GM19438 (cell line): ENCODE measurements around the gene XIAP.
"Not testable (repeated sequence)": the region's sequence is repeated elsewhere in the genome, so short reads cannot be mapped to it uniquely, and the experiment has no call there.

Experiments
- ATAC-seq: cut with Tn5 transposase; IDR thresholded peaks from one replicate; pipeline ENCODE4 v1.9.1; 2021; ENCODE audit warnings: low read depth; ENCODE audit not compliant: unreplicated experiment

Gene XIAP

GRCh38 chrX:123859846-123860838 is at the start of gene XIAP:
XIAP (plus strand) TSS chrX:123860053; CDS start chrX:123885663, 25,610 bp downstream.
- peak; percentile 64 for ATAC-seq

GRCh38 chrX:123814343-123814742 is 45.5 kb upstream of the XIAP start:
- ATAC-seq, result no peak

GRCh38 chrX:123814934-123815394 is 44.9 kb upstream of the XIAP start:
- ATAC-seq, result not testable (repeated sequence)

- no peak for ATAC-seq
These were observed 42.5 kb upstream of the XIAP start for GRCh38 chrX:123817288-123817894.

DNA sequence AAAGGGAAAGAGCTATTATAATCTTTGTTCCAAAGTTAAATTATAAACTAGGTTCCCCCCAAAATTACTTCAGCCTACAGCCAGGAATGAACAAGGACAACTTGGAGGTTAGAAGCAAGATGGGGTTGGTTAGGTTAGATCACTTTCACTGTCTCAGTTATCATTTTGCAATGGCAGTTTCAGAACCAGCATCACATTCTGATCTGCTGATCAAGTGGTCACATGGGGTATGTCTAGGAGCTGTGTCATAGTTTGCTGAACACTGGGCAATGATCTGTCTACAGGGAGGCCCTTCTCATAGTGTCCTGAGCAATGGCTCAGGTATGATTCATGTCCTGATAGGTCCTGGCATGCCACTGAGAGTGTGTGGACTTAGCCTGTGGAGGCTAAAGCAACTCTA is 41.6 kb upstream of the XIAP start:
- ATAC-seq, result no peak

- ATAC-seq, result no peak
These were observed 36.9 kb upstream of the XIAP start for GRCh38 chrX:123822965-123823364.

GRCh38 chrX:123830309-123830708 is 29.5 kb upstream of the XIAP start:
- ATAC-seq, result peak; percentile 76

DNA sequence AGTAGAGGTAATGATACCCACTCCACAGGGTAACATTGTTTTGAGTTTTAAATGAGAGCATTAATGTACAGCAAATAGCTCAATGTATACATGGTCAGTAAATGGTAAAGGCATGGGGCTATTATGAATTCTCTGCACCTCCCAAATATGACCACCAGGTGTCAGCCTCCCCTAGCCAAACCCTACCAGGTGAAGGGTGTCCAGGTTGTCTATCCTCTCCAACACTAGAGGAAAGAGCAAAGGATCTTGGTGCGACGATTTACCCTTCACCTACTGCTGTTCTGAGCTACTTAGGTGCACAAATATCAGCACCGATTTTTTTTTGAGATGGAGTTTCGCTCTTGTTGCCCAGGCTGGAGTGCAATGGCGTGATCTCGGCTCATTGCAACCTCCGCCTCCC is 26.5 kb upstream of the XIAP start:
- ATAC-seq, result peak; percentile 62

DNA sequence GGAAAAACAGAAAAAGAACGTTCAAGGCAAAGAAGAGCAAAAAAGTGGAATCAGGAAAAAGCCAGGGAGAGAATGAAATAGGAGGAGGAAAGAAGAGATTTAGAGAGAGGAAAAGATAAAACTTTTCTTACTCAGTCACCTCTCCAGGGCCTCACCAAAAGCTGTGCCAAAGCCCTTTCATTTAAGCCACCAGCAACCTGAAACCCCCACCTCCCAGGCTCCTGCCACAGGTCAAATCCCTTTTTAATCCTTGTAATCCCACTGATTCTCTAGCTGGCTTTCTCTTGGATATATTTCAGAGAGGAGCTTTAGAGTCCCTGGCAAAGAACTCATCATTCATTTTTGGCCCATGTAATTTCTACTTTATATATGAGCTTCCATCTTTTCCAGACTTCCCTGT is 25.7 kb upstream of the XIAP start:
- no peak for ATAC-seq

DNA sequence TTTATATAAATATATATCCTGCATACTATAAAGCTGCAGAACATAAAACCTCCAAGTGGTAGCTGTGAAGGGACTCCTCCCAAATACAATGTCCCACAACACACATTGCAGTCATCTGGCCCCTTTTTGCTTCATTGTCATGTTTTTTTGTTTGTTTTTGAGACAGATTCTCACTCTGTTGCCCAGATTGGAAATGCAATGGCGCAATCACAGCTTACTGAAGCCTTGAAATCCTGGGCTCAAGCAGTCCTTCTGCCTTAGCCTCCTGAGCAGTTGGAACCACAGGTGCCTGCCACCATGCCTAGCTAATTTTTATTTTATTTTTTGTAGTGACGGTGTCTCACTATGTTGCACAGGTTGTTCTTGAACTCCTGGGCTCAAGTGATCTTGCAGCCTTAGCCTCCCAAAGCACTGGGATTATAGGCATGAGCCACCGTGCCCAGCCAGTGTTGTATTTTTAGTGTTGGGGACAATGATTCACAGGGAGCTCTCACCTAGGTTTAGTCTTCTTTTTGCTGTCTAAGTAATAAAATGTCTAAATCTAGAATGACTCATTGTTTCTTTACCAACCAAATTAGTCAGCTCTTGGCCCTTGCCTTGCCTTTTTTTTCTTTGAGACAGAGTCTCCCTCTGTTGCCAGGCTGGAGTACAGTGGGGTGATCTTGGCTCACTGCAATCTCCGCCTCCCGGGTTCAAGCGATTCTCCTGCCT is 24.0 kb upstream of the XIAP start:
- no peak for ATAC-seq

DNA sequence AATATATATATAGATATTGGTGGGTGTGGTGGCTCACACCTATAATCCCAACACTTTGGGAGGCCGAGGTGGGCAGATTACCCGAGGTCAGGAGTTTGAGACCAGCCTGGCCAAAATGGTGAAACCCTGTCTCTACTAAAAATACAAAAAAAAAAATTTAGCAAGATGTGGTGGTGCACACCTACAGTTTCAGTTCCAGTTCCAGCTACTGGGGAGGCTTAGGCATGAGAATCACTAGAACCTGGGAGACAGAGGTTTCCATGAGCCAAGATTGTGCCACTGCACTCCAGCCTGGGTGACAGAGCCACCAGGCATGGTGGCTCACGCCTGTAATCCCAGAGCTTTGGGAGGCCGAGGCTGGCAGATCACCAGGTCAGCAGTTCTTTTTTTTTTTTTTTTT is 14.7 kb upstream of the XIAP start:
- not testable (repeated sequence) for ATAC-seq

DNA sequence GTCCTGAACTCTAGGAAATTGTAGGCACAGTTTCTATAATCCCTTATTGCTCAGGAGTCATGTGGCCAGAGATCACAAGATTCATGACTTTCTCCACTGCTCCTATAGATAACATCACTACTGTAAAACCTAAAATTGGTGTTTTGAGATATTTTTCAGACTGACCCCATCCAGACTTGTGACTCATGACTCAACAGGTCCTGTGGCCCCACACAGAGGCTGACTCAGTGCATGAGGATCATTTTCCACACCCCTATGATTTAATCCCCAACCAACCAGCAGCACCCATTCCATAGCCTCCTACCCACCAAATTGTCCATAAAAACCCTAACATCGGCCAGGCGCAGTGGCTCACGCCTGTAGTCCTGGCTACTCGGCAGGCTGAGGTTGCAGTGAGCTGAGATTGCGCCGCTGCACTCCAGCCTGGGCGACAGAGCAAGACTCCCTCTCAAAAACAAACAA is 13.2 kb upstream of the XIAP start:
- ATAC-seq, result no peak

- no peak for ATAC-seq
These were observed 12.8 kb upstream of the XIAP start for GRCh38 chrX:123847056-123847455.

DNA sequence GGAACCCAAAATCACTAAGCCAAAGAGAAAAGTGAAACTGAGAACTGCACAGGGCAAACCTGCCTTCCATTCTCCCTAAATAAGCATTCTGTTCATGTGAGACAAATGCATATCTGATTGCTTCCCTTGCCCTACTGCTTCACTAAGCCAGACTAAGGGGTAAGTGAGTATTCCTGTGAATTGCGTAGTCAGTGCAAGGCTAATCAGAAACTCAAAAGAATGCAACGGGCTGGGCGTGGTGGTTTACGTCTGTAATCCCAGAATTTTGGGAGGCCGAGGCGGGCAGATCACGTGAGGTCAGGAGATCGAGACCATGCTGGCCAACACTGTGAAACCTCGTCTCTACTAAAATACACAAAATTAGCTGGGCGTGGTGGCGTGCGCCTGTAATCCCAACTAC is 10.8 kb upstream of the XIAP start:
- ATAC-seq, result no peak

- ATAC-seq, result not testable (repeated sequence)
These were observed 9.9 kb upstream of the XIAP start for GRCh38 chrX:123849906-123850305.

DNA sequence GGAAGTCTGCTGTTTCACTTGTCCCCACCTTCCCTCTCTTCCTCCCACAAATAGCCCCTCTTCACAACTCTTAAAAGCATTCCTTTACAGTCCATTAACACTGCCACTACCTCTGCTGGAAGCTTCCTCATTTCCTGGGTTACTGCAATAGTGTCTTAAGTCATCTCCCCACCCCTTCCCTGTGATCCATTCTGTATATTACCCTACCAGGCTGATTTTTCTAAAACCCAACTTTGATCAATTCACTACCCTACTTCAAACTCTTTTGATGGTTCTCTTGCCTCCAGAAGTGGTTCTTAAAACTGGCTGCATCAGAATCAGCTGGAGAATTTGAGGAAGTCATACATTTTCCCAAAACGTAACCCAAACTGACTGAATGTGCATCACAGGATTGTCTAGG is 8.8 kb upstream of the XIAP start:
- no peak for ATAC-seq

DNA sequence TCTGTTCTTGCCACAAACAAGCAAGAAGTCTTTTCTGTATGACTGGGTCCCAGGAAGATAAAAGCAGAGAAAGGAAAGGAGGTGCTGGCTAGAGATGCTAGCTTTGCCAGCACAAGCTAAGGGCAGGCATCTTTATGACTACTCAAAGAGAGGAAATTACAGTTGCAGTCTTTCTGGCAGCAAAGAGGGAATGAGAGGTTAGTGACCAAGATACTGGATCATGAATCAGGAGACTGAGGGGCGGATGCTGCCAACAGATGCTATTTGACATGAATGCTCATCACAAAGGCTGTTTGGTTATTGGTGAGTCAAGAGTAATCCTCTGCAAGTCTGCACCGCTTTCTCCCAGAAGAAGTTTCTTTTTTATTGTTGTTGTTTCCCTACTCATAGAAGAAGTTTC is 5.5 kb upstream of the XIAP start:
- no peak for ATAC-seq

DNA sequence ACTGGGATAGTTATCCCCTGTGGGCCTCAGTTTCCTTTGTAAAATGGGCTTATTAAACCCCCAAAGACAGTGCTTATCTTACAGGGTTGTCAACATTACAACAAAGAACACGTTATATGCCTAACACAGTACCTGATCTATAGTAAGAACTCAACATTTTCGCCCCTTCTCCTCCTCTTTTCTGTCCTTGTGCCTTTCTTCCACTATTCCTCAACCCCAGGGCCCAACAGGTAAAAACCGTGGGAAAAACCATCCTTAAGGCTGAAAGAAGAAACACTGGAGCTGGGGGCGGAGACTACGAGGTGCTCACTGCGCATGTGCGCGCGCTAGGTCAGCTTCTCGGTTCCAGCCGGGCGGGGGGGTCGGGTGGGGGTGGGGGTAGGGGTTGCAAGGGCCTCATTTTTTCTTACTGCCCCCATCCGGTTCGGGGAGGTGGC is 426 bp upstream of the XIAP start:
- no peak for ATAC-seq

DNA sequence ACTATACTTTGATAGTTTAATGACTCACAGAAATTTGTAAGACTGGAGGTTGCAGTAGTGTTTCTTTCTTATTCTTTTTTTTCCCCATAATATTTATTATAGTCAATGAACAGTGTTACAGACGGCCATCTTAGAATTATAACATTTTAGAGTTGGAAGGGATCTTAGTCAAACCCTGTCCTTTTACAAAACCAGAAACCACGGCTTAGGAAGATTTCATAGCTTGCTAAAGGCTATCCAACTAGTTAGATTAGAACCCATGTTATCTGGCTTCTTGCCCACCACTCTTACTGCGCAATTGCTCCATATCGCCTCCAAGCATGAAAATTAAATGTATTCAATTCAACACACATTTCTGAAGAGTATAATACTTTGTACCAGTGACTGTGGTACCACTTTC is 1.1 kb downstream of the XIAP start:
- no peak for ATAC-seq

DNA sequence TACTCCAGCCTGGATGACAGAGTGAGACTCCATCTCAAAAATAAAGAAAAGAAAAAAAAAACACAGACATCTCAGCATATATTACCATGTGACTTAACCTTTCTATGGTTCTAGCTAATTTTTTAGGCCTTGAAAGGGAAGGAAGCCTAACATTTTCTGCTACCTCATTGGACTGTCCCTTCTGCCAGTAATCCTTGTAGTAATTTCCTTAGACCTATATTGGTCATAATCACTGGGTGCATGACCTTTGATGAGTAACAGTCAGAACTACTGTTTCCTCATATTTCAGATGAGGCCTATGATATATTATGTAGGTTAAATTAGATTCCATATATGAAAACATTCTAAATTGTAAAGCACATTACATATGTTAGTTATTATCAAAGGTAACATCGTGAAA is 9.6 kb downstream of the XIAP start:
- ATAC-seq, result no peak

GRCh38 chrX:123871309-123871708 is 11.5 kb downstream of the XIAP start:
- no peak for ATAC-seq
